HG03135 (cell line): ENCODE data around the gene SLAMF1.
"Not testable (repeated sequence)": the region's sequence is repeated elsewhere in the genome, so short reads cannot be mapped to it uniquely, and the experiment has no call there.

ENCODE experiments used
- ATAC-seq: cut with Tn5 transposase; IDR thresholded peaks from one replicate; pipeline ENCODE4 v1.9.1; 2021; ENCODE audit warnings: mild to moderate bottlenecking, moderate library complexity; ENCODE audit not compliant: unreplicated experiment

The SLAMF1 gene

DNA sequence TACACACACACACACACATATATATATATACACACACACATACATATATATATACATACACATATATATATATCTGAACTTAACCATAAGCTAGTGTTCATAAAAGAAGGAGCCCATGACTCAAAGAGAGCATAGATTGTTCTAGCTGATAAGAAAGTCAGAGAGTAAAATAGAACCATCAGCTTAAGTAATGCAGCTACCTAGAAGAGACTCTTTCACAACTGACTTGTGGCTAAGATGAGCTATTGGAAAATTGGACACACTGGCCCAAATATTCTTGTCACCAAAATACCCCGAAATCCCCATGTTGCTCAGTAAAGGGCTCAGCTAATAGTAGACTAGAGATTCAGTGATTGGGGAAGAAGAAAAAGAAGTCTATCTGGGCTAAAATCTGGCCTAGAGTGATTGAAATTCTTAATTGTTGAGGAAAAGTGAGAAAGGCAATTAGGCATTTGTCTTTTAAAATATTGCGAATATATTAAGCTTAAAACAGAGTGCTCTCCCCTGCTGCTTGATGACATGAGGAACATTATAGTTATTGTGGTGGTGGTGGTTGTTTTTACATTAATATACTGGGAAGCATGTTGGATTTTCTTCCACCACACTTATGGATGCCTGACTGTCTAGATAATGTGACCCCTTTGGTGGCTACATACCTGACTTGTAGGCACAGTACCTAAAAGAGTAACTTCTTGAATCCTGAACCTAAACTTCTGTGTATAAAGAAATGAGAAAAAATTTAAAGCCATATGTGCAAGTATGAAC is 6.3 kb downstream of the SLAMF1 start:
- no peak for ATAC-seq

- ATAC-seq = no peak
These were observed 7.2 kb downstream of the SLAMF1 start for GRCh38 chr1:160639652-160640051.

- no peak for ATAC-seq
These were observed 7.9 kb downstream of the SLAMF1 start for GRCh38 chr1:160638926-160639325.

- no peak for ATAC-seq
These were observed 8.3 kb downstream of the SLAMF1 start for GRCh38 chr1:160638540-160638857.

GRCh38 chr1:160637821-160638539 is 8.9 kb downstream of the SLAMF1 start:
- no peak for ATAC-seq

DNA sequence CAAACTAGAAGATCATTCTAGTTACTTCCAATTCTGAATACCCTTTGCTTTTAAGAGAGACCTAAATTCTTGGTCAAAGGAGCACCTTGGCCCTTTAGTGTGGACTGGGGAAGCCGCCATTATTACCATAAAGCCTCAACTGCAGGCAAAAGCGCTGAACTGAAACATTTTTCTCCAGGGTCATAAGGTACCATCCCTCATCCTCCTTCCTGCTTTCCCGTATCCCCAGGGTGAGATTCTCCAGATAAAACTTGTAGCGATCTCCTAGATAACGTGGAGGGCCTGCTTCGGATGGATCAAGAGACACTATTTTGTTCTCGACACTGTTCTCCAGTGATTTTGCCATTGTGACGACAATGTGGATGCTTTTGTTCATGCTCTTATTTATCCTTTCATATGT is 9.8 kb downstream of the SLAMF1 start:
- no peak for ATAC-seq

- no peak for ATAC-seq
These were observed 10.3 kb downstream of the SLAMF1 start for GRCh38 chr1:160636547-160636946.

DNA sequence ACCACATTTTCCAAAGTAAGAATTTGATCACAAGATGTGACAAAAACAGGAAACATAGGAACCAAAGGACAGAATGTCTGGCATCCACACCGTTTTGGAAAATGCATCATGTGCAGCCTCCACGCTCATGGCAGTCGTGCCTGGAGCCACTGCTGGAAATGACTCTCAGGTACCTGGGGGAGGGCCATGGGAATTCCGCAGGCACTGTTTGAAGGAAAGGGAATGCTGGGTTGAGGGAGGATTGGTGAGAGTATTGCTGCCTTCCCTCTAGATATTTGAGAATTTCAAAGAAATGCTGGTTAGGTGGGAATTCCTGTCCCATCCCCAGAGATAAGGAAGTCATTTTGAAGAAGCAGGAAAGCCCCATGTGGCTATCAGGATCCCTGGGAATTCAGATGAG is 10.8 kb downstream of the SLAMF1 start:
- no peak for ATAC-seq

- no peak for ATAC-seq
These were observed 12.0 kb downstream of the SLAMF1 start for GRCh38 chr1:160634543-160635491.

DNA sequence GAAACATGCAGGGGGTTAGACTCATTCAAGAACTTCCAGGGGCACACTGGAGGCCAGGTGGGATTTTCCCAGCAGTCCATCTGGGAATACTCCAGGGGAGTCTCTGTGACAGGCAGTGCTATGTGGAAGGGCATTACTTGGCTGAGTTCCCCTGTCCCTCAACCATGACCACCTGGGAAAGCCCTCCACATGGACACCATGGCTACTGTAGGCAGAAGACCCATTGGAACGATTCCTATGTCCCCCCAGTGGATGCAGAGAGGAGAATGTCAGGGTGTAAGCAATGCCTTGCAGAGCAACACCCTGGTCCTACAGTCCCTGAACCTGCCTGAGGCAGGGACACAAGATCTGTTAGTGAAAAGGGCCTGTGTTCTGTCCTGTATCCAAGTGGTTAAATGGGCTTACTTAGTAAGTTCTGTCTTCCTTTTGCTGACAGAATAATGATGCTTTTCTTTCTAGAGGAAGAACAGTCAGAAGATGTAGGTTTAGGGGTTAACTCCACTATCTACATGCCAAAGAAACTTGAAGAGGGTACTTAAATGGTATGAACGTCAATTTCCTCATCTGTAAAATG is 13.4 kb downstream of the SLAMF1 start:
- no peak for ATAC-seq

DNA sequence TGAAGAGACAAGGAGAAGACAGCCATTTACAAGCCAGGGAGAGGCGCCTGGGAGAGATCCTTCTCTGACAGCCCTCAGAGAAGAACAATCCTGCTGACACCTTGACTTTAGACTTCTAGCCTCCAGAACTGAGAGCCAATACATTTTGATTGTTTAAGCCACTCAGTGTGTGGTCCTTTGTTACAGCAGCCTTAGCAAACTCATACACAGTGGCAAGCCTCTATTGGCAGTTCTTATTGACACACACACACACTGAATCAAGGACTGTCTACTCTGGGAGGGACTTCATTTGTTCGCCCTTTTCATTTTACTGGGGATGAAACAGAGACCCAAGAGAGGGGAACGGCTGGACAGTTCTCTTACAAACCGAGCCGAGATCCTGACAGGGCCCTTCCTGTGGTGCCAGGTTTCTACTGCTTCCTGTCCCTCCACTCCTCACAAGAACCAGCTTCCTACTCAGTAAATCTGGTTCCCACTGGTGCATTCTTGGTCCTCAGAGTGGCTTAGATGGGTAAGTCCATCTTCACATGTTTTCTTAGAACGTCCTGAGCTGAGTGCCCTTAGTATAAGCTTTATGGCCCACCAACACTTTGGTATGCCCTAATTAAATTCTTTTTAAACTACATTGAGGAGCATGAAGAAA is 14.7 kb downstream of the SLAMF1 start:
- no peak for ATAC-seq

GRCh38 chr1:160630523-160631451 is 16.1 kb downstream of the SLAMF1 start:
- ATAC-seq = no peak

- ATAC-seq = no peak
These were observed 17.3 kb downstream of the SLAMF1 start for GRCh38 chr1:160629286-160630210.

- no peak for ATAC-seq
These were observed 18.0 kb downstream of the SLAMF1 start for GRCh38 chr1:160628799-160629263.

DNA sequence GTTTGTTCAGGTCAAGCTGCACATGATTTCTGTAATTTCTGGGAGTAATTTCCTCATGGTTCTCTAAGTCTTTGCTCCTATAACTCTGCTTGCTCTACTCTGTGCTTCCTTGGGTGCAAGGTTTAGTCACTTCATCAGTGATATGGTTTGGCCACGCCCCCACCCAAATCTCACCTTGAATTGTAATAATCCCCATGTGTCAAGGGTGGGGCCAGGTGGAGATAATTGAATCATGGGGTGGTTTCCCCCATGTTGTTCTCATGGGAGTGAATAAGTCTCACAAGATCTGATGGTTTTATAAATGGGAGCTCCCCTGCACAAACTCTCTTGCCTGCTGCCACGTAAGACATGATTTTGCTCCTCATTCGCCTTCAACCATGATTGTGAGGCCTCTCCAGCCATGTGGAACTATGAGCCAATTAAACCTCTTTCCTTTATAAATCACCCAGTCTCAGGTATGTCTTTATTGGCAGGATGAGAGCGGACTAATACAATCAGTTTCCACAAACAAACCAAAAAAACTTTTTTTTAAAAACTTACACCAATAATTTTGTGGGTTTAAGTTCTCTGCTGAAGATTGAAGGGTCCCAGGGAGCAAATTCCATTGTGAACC is 19.1 kb downstream of the SLAMF1 start:
- not testable (repeated sequence) for ATAC-seq

DNA sequence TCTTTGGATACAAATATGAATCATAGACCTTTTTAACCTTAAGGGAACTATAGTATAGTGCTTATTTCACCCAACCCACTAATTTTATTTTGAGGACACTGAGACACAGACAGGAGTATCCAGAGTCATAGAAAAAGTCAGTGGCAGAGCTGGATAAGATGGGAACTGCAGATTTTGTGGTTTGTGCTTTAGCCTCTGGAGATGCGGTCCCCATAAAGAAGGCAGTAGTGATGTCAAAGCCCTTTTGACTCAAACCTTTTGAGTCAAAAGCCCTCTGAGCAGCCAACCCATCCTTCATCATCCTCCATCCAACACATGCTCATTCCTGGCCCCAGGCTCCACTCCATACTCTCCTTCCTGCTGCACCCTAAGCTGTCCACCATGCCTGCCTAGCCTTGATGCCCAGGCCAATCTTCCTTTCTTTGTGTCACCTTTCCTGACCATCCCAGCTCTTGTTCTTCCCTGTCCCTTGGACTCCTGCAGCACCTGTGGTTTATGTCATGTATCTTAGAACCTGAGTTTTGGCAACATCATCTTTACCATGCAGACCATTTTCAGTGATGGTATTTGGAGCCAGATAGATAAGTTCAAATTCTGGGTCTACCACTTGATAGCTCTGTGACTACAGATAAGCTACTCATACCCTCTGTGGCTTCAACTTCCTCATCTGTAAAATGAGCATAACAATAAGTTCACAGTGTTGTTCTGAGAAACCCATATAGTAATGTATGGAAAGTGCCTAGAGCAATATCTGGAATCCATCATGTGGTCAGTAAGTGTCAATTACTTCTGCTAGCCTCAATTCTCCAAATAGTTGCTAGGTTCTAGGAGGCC is 20.1 kb downstream of the SLAMF1 start:
- ATAC-seq = no peak
